Inflammatory macrophage treated with lipopolysaccharide for 4 hours (primary cell): ENCODE data around the gene NPL.
A peak's percentile ranks its signal among the peaks of the same experiment; 100 is the strongest.

Experiments used
- DNase-seq: peaks from one replicate; pipeline ENCODE4 v3.0.0-alpha.2; 2020

Gene NPL

DNA sequence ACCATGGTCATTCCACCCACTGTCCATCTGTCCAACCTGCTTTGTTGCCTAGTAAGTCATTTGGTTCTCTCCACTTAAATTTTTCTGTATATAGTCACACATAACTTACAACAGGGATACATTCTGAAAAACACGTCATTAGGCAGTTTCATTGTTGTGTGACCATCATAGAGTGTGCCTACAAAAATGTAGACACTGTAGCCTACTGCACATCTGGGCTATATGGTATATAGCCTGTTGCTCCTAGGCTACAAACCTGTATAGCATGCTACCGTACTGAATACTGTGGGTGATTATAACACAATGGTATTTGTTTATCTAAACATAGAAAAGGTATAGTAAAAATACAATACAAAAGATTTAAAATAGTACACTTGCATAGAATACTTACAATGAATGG is 10.0 kb upstream of the NPL start:
- no peak for DNase-seq

DNA sequence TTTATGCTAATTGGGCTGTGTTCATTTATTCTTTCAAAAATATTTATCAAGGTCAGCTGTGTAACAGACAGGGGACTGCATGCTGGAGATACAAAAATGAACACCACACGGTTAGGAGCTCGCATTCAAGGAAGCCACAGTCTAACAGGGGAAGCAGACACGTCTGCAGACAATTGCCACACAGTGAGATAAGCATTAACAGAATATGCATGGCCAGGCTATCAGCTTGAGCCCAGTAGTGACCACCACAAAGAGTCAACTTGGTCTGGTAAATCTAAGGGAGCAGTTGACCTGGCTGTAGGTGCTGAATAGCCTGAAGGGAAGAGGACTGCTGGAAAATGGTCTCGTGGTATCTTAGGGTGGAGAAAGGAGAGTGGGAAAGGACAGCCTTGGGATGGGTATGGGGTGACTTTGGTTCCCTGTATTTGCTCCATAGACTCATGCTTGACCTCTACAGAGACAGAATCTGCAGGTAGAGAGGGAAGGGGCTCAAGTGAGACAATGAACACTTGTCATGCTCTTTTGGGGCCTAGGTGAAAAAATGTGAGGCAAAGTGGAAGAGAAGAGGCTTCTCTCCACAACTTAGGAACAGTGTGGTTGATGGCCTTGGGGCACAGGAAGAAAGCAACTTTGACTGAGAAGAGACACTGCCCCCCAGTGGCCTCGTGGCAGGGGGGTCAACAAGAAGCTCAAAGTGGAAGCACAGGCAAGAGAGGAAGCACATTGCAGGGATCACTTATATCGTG is 7.6 kb upstream of the NPL start:
- DNase-seq, result peak; percentile 60

DNA sequence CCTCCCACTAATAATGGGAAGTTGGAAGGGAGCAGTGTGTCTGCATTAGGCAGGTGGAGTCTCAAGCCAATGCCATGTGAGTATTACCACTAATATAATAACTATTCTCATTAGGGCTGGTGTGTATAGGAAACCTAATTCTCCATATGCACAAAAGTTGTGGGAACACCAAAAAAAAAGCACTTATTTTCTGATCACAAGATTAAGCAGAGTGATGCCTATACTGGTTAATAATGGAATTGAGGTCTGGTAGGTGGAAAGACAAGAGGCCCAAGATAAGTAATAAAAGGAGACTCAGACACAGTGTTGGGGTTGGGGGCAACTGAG is 7.0 kb upstream of the NPL start:
- DNase-seq, result no peak

DNA sequence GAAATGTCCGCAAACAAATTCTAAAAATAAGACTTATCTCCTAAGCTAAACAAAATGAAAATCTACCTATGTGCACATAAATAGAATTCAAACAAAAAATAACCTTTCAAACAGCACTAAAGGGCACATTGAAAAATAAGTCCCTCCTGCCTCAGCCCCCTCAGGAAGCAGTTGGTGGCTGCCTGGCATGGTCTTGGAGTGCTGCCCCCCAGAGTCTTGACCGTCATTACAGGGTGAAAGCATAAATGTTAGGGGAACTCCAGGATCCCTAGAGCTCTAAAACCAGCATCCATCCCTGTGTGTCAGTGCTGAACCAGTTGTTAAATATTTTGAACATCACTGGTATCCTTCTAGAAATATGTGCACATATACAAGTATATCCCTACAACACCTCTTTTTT is 6.5 kb upstream of the NPL start:
- DNase-seq, result no peak

DNA sequence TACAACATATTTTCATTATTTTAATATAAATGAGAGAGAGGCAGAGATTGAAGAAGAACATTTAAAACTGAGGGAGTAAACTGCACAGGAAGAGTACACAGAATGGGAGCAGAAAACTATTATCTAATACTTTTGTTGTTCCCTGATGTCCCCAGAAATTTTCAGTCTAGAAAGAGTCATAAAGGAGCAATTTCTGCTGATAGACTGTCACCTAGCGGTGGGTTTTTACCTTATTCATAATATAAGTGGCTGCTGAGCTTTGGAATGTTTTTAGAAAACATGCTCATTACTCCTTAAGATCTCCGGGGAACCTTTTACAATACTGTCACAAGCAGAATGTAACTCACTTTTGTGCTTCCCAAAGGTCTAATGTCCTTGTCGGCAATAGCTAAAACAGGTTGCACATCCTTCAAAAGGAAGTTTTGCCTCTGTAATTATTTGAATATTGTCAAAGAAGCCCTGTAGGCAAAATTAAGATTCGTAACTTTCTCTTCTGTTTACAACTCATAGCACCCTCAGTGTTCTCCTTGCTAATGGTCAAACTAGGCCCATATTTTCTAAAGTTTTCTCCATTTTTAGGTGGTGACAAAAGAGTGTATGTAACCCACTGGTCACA is 4.9 kb upstream of the NPL start:
- DNase-seq, result peak; percentile 65

DNA sequence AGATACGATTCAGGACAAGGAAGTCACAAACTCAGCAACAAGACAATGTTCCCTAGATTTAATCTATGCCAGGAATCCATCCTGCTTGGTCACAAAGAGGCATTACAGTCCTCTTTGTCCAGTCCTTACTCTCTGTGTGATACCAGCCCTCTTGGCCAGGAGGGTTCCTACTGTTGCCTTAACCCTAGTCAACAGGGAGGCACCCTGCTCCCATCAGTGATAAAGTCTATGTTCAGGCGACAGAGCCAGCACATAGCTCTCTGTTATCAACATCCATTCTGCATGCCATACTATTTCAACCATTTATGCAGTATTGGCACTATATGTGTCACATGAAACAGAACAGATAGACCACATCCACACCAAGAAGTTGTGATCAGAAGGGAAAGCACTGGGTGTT is 4.4 kb upstream of the NPL start:
- no peak for DNase-seq

DNA sequence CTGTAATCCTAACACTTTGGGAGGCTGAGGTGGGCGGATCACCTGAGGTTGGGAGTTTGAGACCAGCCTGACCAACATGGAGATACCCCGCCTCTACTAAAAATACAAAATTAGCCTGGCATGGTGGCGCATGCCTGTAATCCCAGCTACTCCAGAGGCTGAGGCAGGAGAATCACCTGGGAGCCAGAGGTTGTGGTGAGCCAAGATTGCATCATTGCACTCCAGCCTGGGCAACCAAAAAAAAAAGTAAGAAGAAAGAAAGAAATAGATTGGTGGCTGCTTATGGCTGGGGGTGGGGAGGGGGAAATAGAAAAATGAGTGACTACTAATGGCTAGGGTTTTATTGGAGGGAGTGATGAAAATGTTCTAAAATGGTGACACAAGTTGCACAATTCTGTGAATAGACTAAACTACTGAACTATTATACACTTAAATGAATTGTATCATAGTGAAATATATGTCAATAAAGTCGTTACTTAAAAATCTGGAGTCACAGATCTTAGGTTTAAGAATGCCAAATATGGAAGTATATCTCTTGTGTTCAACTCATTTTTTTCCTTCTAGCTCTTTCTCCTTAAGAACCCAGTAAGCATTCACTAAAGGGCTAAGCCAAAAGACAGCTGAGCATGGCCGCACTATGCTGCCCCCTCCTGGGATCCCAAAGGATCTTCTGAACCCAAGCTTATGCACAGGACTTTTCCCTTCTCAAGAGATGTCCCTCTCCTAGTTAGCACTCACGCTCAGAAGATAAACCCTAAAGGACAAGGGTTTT is 3.2 kb upstream of the NPL start:
- DNase-seq, result peak; percentile 69

DNA sequence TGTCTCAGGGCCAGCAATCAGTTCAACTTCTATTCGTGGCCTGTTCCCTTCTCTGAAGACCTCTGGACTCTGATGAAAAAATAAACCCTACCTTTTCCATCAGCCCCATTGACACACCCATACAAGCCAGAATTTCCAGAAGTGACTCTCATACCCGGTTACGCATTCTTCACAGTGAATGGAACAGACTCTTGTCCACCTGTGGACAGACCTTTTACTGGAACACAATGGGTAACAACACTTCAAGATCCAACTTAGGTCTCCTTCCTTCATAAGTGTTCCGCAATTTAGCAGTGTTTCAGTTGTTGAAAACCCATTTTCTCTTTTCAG is 2.6 kb upstream of the NPL start:
- no peak for DNase-seq

DNA sequence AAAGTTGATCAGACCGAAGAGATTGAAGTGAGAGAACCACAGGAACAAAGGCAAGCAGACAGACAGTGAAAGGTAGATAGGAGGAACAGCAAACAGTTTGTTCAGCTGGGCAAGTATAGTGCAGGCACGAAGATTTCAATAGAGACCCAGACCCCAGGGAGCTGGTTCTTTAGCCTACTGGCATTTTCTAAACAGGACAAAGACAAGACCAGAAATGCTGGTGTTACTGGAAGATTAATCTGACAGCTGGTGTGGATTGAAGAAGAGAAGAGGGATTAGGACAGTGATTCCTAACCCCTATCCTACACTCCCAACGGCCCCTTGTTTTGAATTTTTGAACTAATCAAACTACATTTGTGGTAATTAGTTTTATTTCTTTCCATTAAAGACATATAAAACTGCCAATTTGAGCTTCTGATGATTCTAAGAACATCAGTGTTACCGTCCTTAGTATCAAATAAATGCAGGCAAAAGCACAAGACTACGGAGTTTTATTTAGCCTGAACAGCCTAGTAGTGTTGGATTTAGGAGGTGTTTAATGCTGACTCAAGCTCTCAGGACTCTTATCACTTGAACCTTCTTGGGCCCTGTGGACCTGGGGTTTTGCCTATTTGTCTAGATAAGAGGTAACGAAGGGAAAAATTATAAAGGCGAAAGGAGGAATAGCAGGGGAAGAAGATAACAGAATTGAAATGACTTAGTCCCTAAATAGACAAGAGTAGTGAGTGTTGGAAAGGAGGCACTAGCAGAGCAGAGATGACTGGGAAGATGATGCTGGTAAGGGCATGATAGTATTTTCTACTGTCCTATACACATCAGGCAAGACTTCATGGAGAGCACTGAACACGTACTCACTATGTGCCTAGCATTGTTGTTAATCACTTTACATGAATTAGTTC is 2.0 kb downstream of the NPL start:
- DNase-seq, result no peak

DNA sequence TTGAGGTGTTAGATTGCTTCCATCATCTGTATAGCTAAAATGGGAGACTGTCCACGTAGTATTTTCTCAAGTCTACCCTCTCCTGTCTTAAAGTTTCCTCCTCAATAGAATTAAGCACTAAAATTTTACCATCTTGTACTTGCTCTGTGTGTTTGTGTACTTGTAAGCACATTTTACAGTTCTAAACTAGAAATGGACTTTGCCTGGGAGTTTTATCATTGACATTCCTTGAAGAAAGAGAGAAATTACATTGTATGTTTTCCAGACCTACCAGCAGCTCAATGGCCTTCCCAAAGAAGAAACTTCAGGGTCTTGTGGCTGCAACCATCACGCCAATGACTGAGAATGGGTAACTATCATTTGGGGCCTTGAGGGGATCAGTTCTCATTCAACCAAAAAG is 4.5 kb downstream of the NPL start:
- DNase-seq, result no peak

DNA sequence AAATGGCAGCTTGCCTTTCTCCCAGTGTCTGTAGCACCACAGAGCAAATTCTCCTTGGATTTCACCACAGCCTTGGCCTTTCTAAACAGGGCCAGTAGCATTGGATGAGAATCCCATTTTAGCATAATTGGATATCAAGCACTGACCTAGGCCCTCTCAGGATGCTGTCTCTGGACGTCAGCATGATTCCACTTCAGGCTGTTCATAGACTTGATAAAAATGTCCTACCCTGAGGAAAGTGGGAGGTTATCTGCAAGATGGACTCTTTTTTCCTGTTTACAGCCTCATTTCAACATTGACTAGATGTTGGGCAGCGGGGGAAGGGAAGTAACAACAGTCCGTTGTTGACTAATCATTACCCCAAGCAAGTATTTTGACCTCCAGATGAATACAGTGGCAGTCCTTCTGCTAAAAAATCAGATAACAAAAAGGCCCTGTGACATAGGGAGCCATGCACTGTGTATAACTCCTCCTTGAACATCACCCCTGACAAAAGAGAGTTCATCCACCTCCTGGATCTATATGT is 5.2 kb downstream of the NPL start:
- peak; percentile 84 for DNase-seq

DNA sequence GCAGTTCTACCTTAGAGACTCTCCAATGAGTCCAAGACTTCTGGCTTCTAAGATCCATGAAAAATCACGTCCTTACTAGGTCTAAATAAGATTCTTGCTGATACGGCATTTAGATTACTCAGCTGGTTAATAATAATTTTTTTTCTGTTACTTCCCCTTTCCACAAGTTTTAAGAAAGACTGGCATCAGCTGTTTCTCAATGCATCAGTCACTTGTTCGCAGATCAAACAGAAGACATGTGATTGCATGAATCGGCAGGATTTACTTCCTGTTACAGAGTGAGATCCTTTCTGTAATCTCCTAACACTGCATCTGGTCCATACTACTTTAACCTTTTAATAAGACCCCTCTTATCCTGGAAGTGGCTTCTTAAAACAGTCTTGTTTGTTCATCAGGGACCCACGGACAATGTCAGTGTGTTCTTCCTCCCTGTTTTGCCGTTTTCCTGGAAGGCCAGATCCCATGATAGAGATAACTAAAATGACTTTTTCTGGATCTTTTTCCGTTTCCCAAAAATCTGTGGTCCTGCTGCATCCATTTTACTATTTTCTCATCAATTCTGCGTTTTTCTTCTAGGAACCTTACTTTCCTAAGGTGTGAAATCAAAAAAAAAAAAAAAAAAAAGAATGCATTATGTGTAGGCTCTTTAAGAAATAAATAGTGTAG is 6.1 kb downstream of the NPL start:
- DNase-seq, result peak; percentile 98

DNA sequence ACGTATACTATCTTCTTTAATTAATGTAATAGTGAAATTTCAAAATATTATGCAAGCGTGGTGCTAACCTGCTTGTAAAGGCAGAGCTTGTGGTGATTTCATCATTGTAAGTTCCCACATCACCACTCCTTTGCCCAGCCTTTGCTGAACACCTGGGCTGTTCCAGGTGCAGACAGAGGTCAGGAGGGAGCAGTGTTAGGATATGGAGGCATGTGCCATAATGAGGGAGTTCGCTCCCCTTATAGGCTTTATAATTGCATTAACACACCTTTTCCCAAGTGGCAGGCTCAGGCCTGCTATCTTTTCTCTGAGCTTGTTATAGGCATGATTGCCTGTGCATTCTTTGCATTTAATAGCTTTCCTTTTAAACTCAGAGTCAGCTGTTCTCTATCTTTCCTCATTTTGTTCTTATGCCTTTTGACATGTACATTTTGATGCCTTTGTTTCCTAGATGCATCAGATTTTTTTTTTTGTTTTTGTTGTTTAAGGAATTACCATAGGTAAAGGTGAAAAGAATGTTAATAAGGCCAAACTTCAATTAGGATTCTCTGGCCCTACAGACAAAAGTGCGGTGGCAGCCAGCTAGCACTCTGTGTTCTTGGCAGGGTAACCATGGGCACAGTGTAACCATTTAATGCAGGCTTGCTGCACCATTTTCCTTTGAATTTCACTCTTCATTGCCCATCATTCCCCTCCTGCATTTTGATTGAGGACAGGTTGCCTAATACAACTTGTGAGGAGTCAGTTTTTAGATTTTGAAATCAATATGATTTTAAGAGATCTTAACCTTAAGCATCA is 12.6 kb downstream of the NPL start:
- DNase-seq, result no peak

DNA sequence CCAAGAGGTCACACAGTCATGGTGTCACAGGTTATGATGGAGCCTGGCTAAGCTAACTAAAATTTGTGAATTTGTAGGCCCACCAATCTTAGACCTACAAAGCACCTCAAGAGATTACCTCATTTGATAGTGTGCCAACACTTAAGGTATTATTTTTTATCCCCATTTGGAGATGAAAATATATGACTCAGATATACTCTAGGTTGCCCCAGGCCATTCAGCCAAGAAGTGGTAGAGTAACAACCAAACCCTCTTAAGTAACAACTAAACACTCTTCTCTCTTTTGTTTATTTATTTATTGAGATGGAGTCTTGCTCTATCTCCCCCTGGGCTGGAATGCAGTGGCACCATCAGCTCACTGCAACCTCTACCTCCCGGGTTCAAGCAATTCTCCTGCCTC is 14.3 kb downstream of the NPL start:
- no peak for DNase-seq

DNA sequence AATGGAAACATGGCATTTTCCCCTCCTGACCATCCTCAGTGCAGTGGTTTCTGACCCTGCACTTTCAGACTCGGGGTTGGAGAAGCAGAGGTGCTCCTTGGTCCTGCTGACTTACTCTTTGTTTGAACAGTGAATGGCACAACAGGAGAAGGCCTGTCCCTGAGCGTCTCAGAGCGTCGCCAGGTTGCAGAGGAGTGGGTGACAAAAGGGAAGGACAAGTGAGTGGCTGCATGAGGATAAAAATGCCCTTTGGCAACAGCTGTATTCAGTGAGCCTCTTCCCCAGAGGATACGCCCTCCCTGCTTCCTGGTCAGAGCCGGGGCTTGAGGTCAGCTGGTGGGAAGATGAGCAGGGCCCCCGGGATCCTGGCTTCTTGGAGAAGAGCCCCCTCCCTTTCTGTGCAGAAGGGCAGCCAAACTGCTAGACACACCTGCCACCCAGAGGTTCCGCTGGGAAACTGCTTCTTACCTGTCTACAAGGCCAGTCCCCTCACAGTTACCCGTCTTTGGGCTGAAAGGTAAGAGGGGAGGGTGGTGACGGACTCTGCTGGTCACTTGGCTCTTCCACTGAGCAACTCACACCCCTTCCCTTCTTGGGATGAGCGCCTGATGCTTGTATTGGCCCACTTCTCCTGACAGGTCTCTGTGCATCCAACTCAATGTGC is 16.6 kb downstream of the NPL start:
- no peak for DNase-seq

DNA sequence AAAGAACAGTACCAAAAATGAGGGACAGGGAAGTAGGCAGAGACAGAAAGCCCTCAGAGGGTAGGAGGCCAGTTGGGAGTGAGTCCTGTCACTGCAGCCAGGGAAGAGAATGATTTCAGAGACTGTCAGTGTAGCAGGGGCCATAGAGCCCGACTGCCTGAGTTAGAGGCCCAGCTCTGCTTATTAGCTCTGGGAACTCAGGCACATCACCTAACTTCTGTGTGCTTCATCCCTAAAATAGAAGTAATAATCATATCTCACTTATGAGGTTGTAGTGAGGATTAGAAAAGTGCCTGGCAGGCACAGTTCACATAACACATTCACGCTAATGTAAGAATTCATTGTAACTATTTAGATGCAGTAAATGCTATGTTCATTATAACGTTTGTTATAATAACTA is 18.3 kb downstream of the NPL start:
- no peak for DNase-seq

DNA sequence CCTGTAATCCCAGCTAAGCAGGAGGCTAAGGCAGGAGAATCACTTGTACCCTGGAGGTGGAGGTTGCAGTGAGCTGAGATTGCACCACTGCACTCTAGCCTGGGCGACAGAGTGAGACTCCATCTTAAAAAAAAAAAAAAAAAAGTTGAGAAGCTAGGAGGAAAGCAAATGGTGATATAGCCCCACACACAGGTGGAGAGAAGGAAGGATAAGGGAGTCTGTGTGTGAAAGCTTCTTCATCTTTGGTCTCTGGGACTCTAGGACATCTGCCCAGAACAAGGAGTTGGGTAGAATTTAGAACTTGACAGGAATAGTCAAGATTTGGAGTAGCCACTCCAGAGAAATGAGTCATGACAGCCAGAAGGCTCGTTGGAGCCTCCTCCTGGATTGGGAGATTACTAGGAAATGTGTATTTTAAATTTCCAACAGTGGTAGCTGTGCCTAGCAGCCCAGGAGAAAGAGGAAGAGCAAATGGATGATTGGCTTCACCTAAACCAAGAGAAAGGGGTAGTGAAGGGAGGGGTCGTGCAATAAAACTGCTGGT is 19.9 kb downstream of the NPL start:
- no peak for DNase-seq

DNA sequence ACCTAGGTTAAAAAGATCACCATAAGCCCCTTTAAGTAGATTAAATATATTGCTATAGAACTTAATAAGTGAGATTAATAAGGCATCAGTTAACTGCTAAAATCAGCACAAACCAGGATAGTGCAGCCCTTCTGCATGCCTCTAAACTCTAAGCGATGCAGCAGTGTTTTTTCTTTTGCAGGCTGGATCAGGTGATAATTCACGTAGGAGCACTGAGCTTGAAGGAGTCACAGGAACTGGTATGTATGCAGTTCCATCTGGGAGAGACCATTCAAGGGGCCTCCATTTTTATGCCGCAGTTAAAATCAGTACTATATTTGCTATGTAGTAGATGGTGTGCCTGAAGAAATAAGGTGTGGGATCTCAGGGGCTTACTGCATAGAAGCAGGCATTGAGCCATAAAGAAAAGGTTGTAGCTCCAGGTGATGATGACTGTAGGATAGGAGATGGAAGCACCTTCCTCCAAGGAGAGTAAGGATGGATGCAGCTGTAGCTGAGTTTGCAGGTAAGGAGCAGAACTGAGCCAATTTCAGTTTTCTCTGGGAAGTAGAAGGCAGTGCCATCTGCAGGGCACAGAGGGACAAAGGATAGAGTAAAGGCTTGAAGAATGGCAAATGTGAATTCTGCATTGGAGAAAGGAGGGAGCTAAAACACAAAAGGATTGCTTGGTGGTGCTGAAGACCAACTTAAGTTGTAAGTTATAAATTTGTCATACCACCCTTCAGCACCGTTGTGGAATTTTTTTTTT is 22.6 kb downstream of the NPL start:
- DNase-seq, result no peak

DNA sequence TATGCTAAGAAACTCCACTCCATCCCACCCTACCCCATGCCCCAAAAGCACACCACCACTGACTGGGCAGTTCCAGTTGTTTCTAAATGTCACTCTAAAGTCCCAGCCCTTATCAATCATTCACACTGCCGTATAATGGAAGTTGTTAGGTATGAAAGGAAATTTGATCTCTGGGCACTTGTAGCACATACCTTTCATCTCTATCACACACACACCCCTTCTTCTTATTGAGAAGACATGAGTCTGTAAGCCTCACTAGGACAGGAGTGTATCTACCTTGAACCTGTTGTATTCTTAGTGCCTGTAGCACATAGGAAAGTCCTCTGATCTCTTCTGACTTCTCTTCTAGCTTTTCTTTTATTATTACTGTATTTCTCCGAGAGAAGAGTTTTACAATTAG is 27.3 kb downstream of the NPL start:
- DNase-seq, result no peak

DNA sequence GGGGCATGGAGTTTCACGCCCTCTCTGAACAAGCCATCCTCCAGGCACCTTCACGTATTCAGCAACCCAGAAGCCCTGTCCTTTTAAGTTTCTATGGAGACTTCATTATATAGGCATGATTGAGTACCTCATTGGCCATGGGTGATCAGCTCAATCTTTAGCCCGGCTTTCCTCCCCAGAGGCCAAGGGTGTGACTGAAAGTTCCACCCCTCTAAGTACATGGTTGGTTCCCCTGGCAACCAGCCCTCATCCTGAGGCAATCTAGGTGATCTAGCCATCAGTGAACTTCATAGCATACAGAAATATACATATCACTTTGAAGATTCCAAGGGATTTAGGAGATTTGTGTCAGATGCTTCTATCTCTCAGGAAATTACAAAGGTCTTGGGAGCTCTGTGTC is 28.2 kb downstream of the NPL start:
- DNase-seq, result no peak
